ENCODE data around the gene DCAF6.

DCAF6 gene

GRCh38 chr1:168106274-168106673 lies 169.8 kb downstream of the DCAF6 start:
- DNase-seq (ENCODE audit: low read depth) = no peak

- DNase-seq (ENCODE audit: low read depth) = no peak
Observed at GRCh38 chr1:168110896-168111545, 174.5 kb downstream of the DCAF6 start.

- peak; percentile 89 for DNase-seq (ENCODE audit: low read depth)
Observed at GRCh38 chr1:168112673-168113305, 176.3 kb downstream of the DCAF6 start.

- no peak for DNase-seq (ENCODE audit: low read depth)
Observed at GRCh38 chr1:168114845-168115244, 178.4 kb downstream of the DCAF6 start.

- no peak for DNase-seq (ENCODE audit: low read depth)
Observed at GRCh38 chr1:168116327-168116799, 179.9 kb downstream of the DCAF6 start.

- no peak for DNase-seq (ENCODE audit: low read depth)
Observed at GRCh38 chr1:168119750-168120149, 183.3 kb downstream of the DCAF6 start.

- peak; percentile 76 for DNase-seq (ENCODE audit: low read depth)
Observed at GRCh38 chr1:168121401-168122011, 185.0 kb downstream of the DCAF6 start.

- no peak for DNase-seq (ENCODE audit: low read depth)
Observed at GRCh38 chr1:168125051-168125450, 188.6 kb downstream of the DCAF6 start.
